Spleen (tissue), 7 donors: ENCODE measurements around the gene CHRDL1.

ENCODE experiments used
- POLR2A ChIP-seq, 3 donors: fragments of 450-650 bp; IDR thresholded peaks; one replicate each; pipeline ENCODE4 v1.5.1; 2017; ENCODE audit warnings: antibody characterized with exemption in 3 of 3, mild to moderate bottlenecking in 1 of 3
- POLR2AphosphoS5 ChIP-seq, 3 donors: sonication (generic); formaldehyde crosslinking; IDR thresholded peaks; one replicate each; pipeline ENCODE4 v1.5.1; 2017; ENCODE audit warnings: antibody characterized with exemption in 3 of 3
- TF ChIP-seq, protein P1 (sequence below), 11 experiments: fragments of 200-600 bp in 7 of 11; fragments of 450-650 bp in 4 of 11; sonication (generic) in 4 of 11; IDR thresholded peaks in 8 of 11; conservative IDR thresholded peaks in 3 of 11; 1 replicate in 7 of 11; 2 replicates in 4 of 11; pipeline versions ENCODE4 v1.4.0 to v1.8.0; 2016 to 2021; ENCODE audit warnings: antibody characterized with exemption in 11 of 11, inconsistent platforms in 4 of 11, mild to moderate bottlenecking in 1 of 11
- donor health status: DM: no; HTN: no; CAD: no; lungs with moderate emphysema.
- donor health status: DM: no; HTN: no; CAD: no.
- donor health status: DM: no; HTN: no; CAD: no.

DNA sequence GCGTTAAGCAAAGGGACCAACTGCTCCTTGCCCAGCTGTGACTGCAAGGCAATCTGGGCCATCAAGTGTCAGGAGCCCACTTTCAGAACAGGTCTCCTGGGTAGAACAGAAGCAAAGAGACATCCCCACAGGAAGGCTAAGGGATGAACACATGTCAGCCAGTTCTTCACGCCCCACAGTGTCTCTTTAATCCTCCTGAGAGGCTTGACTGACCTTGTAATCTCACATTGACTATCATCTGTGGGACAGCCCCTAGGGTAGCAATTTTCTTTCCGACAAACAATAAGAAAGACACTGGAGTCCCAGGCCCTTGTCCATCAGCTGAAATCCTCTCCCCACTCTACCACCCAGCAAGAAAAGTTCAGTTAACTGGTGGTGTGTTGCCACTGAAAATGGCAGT is 1.0 kb downstream of the CHRDL1 start:
- TF ChIP-seq, protein P1, sequence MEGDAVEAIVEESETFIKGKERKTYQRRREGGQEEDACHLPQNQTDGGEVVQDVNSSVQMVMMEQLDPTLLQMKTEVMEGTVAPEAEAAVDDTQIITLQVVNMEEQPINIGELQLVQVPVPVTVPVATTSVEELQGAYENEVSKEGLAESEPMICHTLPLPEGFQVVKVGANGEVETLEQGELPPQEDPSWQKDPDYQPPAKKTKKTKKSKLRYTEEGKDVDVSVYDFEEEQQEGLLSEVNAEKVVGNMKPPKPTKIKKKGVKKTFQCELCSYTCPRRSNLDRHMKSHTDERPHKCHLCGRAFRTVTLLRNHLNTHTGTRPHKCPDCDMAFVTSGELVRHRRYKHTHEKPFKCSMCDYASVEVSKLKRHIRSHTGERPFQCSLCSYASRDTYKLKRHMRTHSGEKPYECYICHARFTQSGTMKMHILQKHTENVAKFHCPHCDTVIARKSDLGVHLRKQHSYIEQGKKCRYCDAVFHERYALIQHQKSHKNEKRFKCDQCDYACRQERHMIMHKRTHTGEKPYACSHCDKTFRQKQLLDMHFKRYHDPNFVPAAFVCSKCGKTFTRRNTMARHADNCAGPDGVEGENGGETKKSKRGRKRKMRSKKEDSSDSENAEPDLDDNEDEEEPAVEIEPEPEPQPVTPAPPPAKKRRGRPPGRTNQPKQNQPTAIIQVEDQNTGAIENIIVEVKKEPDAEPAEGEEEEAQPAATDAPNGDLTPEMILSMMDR (IDR thresholded peaks at IDR 0.05 in 8 of 11, conservative IDR thresholded peaks at IDR 0.05 in 3 of 11): no peak
- TF ChIP-seq POLR2AphosphoS5 (IDR thresholded peaks at IDR 0.05) (no peak), POLR2A (IDR thresholded peaks at IDR 0.05) (no peak)
